NCI-H2029 treated with DMSO at 0.1 percent for 48 hours (cell line): ENCODE data around the gene MID2.
"Not testable (repeated sequence)": the region's sequence is repeated elsewhere in the genome, so short reads cannot be mapped to it uniquely, and the experiment has no call there.

Source experiments
- DNase-seq: peaks from one replicate; lab custom pipeline; 2025; lab: John Stamatoyannopoulos, UW

The MID2 gene

DNA sequence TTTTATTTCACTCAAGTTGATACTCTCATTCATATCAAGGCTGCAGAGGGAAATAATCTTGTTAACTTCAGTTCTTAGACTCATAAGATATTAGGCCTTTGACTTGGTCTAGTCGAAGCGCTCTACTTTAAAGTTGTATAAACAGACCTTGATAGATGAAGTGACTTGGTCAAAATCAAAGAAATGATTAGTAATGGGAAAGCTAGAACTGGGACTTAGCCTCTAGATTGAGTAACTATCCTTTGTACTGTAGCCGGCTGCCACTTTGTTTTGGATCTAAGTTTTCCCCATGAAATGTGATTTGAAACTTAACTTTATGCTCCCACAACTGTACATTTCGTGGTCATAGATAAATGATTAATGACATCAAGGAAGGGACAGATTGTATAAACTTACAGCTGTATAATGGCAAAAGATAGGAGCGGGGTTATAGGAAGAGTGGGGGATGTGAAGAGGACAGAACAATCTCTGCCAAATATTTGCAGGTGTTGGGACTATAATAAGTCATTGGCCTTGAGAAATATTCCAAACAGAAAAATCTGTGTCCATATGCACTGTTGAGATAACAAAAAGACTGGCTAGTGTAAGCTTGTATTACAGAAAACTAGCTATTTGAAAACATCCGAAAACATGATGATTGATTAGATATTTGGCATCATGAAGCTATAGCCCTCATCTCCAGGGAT, 17.2 kb downstream of the MID2 start:
- DNase-seq = no peak

DNA sequence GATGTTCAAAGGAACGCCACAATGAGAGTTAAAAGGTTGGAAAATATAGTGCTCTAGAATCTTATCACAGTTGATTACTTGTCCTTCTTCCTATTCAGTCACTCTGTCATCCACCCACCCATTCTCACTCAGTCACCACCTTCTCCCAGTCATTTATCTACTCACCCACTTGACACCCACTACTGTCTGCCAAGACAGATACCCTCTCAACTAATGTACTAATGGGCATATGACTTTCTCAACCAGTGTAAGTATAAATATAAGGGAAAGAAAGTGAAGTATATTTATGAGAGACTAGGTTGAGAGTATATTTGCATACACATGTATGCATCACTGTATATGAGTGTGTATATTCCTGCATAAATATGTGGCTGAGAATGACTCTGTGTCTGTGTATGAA, 20.0 kb downstream of the MID2 start:
- DNase-seq = no peak

DNA sequence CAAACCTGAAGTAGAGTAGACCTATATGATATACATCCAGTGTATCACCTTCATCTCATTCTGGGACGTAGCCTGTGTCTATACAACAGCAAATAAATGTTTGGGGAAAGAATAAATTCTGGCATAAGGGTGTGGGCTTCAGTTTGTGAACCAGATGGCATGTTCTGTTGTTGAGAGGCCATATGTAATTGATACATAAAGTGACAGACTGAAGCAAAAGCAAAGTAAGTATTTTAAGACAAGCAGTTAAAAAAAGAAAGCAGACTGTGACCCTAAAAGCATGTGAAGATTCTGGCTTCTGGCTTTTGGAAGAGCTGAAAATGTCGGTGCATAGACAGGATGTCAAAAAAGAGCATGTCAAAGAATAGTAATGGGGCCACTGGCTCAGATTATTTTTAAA, 22.9 kb downstream of the MID2 start:
- no peak for DNase-seq

- peak; percentile 9 for DNase-seq
Observed at GRCh38 chrX:107849747-107850421, 24.2 kb downstream of the MID2 start.

GRCh38 chrX:107850422-107850765, 24.7 kb downstream of the MID2 start:
- no peak for DNase-seq

GRCh38 chrX:107851215-107851614, 25.5 kb downstream of the MID2 start:
- no peak for DNase-seq

DNA sequence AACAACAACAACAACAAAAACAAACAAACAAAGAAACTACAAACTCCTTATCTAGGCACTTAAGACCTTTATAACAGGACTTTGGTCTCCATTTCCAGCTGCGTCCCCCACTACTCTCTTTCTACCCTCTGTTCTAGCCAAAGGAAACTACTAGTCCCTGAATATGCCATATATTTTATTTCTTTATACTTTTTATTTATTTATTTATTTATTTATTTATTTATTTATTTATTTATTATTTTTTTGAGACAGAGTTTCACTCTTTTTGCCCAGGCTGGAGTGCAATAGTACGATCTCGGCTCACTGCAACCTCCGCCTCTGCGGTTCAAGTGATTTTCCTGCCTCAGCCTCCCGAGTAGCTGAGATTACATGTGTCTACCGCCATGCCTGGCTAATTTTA, 26.0 kb downstream of the MID2 start:
- DNase-seq = not testable (repeated sequence)

DNA sequence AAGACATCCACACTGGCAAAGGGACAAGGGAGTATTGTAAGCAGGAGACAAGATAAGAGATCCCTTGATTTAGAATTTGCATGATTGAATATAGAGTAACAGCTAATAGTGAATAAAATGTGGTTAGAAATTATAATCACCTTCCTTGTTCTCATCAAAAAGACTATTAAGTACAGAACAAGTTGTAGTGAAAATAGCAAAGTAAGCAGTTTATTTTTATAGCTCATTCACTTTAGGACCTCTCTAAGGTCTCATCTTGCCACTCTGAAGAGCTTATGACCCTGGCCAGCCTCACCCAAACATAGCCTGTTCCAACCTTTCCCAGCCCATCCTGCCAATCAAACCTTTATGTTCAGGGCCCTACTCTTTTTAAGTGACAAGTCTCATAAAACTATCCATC, 30.6 kb downstream of the MID2 start:
- no peak for DNase-seq

GRCh38 chrX:107857041-107857440, 31.4 kb downstream of the MID2 start:
- DNase-seq = not testable (repeated sequence)

GRCh38 chrX:107857837-107858236, 32.2 kb downstream of the MID2 start:
- no peak for DNase-seq

GRCh38 chrX:107861056-107861455, 35.4 kb downstream of the MID2 start:
- DNase-seq = no peak

DNA sequence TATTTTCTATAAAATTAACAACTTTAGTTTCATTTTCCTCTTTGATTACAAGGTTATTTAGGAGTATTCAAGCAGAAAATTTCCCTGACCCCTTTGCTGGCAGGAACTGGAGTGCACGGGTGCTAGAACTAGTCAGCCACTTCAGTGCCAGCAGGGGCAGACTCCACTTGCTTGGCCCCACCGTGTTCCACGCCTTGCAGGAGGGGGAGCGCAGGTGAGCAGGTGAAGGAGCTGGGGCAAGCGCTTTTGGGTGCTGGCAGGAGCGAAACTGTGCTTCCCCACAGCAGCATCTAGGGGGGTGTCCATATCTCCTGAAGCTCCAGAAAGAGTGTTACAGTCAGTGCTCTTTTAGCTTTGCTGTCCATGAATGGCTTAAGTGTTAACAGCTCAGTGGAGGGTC, 45.5 kb downstream of the MID2 start:
- DNase-seq = no peak

- DNase-seq = no peak
Observed at GRCh38 chrX:107878106-107878505, 52.4 kb downstream of the MID2 start.

DNA sequence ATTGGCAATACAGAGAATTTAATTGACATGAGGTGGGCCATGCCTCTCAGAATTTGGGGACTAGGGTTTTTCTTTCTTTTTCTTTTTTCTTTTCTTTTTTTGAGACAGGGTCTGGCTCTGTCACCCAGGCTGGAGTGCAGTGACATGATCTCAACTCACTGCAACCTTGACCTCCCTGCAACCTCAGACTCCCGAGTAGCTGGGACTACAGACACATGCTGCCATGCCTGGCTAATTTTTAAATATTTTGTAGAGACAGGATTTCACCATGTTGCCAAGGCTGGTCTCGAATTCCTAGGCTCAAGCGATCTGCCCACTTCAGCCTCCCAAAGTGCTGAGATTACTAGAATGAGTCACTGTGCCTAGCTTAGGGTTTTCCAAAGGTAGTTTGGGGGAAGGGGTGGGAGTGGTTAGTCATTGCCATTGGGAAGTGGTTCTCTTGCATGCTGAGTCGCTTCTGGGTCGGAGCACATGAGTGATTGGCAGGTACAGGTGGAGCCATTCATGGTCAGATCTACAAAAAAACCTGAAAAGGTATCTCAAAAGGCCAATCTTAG, 54.5 kb downstream of the MID2 start:
- DNase-seq = no peak

GRCh38 chrX:107894038-107894437, 68.4 kb downstream of the MID2 start:
- DNase-seq = peak; percentile 4

- DNase-seq = no peak
Observed at GRCh38 chrX:107902721-107903120, 77.1 kb downstream of the MID2 start.

DNA sequence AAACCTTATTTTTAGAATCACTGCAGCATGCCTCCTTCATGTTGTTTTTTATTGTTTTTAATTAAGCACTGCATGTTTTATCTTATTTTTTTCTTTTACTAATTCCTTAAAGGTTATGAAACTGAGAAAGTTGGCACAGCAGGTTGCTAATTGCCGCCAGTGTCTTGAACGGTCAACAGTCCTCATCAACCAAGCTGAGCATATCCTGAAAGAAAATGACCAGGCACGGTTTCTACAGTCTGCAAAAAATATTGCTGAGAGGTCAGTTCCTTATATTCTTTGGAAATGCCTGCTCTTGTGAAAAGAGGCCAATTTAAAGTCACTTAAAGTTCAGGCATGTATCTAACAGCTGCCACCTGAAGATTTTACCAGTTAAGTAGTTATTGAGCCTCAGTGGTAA, 79.7 kb downstream of the MID2 start:
- no peak for DNase-seq

DNA sequence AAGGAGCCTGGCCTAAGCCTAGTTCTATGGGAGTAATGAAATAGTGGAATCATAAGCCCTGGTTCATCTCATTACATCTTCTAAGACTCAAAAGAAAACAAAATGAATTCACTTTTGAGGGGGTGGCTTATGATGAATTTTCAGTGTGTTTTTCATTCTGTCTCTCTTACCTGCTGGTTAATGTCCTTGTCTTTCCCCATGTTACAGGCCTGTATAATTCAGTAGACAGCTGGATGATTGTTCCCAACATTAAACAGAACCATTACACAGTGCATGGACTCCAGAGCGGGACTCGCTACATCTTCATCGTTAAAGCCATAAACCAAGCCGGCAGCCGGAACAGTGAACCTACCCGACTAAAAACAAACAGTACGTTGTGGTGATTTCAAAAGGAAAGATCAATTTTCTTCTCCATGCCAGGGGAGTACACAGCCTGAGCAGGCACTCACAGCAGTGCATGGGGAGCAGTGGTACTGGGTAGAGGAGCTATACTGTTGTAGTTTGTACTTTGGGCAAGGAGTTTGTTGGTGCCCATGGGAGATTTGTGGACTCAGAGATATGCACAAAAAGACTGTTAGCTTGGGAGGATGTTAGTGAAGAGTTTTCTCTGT, 98.6 kb downstream of the MID2 start:
- DNase-seq = no peak

- no peak for DNase-seq
Observed at GRCh38 chrX:107934262-107934661, 108.6 kb downstream of the MID2 start.

GRCh38 chrX:107935200-107935599, 109.5 kb downstream of the MID2 start:
- no peak for DNase-seq

GRCh38 chrX:107935664-107936433, 110.2 kb downstream of the MID2 start:
- DNase-seq = no peak

DNA sequence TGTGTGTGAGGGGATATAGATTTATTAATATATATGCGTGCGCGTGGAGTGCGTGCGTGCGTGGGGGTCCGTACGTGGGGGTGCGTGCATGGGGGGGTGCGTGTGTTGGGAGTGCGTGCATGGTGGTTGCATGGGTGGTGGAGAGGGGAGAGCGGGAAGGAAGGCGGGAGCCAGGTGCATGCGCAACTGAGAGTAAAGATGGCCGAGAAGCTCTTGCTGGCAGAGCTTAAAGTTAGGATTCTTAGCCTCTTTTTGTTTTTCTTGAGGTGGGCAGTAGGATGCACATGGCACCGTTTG, 110.7 kb downstream of the MID2 start:
- no peak for DNase-seq

DNA sequence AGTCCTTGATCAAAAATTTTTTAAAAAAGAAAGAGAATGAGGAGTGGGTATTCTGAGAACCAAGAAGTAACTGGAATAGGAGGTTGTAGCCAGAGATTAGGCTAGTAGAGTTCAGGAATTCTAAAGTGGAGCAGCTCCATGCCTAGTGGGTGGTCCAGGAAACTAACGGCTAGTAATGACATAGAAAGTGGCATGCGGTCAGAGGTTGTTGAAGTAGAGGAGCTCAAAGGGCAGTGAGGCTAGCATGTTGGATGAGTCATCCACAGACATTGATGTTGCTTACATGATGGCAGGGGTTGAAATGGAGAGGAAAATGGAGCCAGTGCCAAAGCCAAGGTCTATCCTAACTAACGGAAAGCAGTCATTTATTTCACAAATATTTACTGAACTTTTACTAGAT, 114.4 kb downstream of the MID2 start:
- DNase-seq = no peak
